ENCODE measurements around the gene TYROBP. TPM values are rescaled to one million over a fixed set of nuclear protein-coding genes. Genes with fewer than 3 reads are reported as not detected.

The TYROBP gene
- total RNA-seq, 1 experiment from 2014 or later, result not detected

- H2BK15ac ChIP-seq (ENCODE audit: low read depth, low read length), result no peak overlapping the region
- H2BK120ac ChIP-seq (ENCODE audit: low read depth, low read length, poor library complexity, severe bottlenecking), result no peak overlapping the region
- no peak overlapping the region for H3K4me3 Mint-ChIP-seq
- H3K4me1 Mint-ChIP-seq, result peaks cover 3 to 10% of the 10 kb centered on the region in 2 experiments
- no peak overlapping the region for H3T11ph ChIP-seq (ENCODE audit: low read length)
- H3K9me3 ChIP-seq (ENCODE audit: control insufficient read depth, low read depth, low read length), result no peaks in the 10 kb centered on the region
- H3K27ac Mint-ChIP-seq, result no peak overlapping the region
- no peaks in the 10 kb centered on the region for H3K27me3 ChIP-seq (ENCODE audit: insufficient read depth, low read length)
- H3K56ac ChIP-seq (ENCODE audit: insufficient read length, low read depth, low read length), result no peak overlapping the region
- peaks cover 0 to 8% (median 3%) of the 10 kb centered on the region in 3 experiments; a peak in 2 of 7 replicates for H3K36me3 Mint-ChIP-seq (ENCODE audit: insufficient read depth in 1 of 3, low read depth in 3 of 3)
- no peaks in the 10 kb centered on the region for H4K20me1 ChIP-seq (ENCODE audit: control insufficient read depth, insufficient read depth, insufficient read length)
- H3K27ac ChIP-seq (ENCODE audit: insufficient read length, low read depth, low read length), result no peak overlapping the region
- H2AK5ac ChIP-seq (ENCODE audit: insufficient read length, low read length), result no peak overlapping the region
- H3K9me3 Mint-ChIP-seq, result peaks cover 13% of the 10 kb centered on the region in 2 experiments; a peak in 4 of 5 replicates
- H2AFZ ChIP-seq (ENCODE audit: low read length), result no peak overlapping the region
- no peak overlapping the region for H4K5ac ChIP-seq (ENCODE audit: insufficient read length, low read depth, low read length)
- peaks cover 5% of the 10 kb centered on the region for H3K27me3 Mint-ChIP-seq (ENCODE audit: low read depth)
- H3K23ac ChIP-seq (ENCODE audit: insufficient read length, low read depth, low read length), result no peak overlapping the region
- no peak overlapping the region for H3K9ac ChIP-seq (ENCODE audit: extremely low read depth, insufficient read length, low read length)
- WGBS (ENCODE audit: extremely low coverage, insufficient read length, low lambda C conversion rate), result no CpG with 5 or more reads among the region's 3 CpGs
- TF ChIP-seq, protein P1, sequence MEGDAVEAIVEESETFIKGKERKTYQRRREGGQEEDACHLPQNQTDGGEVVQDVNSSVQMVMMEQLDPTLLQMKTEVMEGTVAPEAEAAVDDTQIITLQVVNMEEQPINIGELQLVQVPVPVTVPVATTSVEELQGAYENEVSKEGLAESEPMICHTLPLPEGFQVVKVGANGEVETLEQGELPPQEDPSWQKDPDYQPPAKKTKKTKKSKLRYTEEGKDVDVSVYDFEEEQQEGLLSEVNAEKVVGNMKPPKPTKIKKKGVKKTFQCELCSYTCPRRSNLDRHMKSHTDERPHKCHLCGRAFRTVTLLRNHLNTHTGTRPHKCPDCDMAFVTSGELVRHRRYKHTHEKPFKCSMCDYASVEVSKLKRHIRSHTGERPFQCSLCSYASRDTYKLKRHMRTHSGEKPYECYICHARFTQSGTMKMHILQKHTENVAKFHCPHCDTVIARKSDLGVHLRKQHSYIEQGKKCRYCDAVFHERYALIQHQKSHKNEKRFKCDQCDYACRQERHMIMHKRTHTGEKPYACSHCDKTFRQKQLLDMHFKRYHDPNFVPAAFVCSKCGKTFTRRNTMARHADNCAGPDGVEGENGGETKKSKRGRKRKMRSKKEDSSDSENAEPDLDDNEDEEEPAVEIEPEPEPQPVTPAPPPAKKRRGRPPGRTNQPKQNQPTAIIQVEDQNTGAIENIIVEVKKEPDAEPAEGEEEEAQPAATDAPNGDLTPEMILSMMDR (conservative IDR thresholded peaks at IDR 0.05), result no peak
- no peak overlapping the region for H2BK12ac ChIP-seq (ENCODE audit: insufficient read length, low read depth, low read length)
- H3K14ac ChIP-seq (ENCODE audit: insufficient read depth, low read length), result no peak overlapping the region
- H4K8ac ChIP-seq (replicated peaks; ENCODE audit: insufficient read length, low read depth, low read length), result no peak overlapping the region
- no peaks in the 10 kb centered on the region for H3K4me1 ChIP-seq (ENCODE audit: insufficient read depth, low read length)
- H3K23me2 ChIP-seq (ENCODE audit: insufficient read length, low read depth, low read length, poor library complexity, severe bottlenecking), result no peaks in the 10 kb centered on the region
- H3K18ac ChIP-seq (ENCODE audit: insufficient read length, low read depth, low read length), result no peak overlapping the region
- no peak for DNase-seq
- no peak overlapping the region for H4K91ac ChIP-seq (ENCODE audit: insufficient read length, low read depth, low read length)
- H2BK5ac ChIP-seq (ENCODE audit: insufficient read length, low read length), result no peak overlapping the region
- no peak overlapping the region for H3K4ac ChIP-seq (ENCODE audit: low read depth, low read length)
- no peaks in the 10 kb centered on the region for H3K79me1 ChIP-seq (ENCODE audit: insufficient read depth, low read depth, low read length, poor library complexity, severe bottlenecking)
- no peak overlapping the region for H2BK20ac ChIP-seq (ENCODE audit: low read depth, low read length, poor library complexity, severe bottlenecking)
- no peaks in the 10 kb centered on the region for H3K79me2 ChIP-seq (ENCODE audit: insufficient read depth, low read length)
- H3K4me2 ChIP-seq (ENCODE audit: insufficient read depth, insufficient read length, low read length), result no peak overlapping the region
Observed at GRCh38 chr19:35925501-35925900, 17.4 kb upstream of the TYROBP start.
